Measurements from ENCODE around the gene CDKN2D. TPM values are rescaled to one million over a fixed set of nuclear protein-coding genes. Genes with fewer than 3 reads are reported as not detected.

Gene CDKN2D
- total RNA-seq, 1 experiment from 2014 or later, result 3.3 TPM

DNA sequence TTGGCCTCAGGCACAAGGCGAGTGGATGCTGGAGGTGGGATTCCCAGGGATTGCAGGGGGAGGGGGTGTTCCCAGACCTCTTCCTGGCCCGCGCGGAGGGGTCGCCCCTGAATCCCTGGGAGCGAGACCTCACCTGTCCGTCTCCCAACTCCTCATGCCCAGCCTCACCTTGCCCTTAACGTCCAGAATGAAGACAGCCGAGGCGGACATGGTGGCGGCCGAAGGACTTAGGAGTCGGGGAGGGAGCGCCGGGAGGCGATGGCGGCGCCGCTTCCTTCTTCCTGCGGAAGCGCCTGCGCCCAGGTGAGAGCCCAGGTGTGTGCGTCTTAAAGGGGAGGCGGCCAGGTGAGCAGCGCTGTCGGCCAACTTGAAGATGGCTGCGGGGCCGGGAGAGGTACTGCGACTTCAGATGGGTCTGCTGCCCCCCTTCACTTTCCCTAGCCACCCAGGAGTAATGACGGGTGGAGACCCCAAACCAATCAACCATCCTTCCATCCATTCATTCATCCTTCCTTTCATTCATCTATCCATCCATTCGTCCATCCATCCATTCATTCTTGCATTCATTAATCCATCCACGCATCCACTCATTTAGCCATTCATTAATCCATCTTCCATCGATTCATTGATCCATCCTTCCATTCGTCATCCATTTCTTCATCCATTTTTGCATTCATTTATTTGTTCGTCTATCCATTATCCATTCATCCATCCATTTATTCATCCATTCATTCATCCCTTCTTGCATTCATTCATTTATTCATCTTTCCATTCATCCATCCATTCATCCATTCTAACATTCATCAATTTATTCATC is 18.5 kb upstream of the CDKN2D start, which contains the start of gene AP1M2 (continued):
- TF ChIP-seq ZNF232 (CRISPR knock-in tag; IDR thresholded peaks at IDR 0.05), result peak; percentile 62; the same call in 1 of the 2 replicates
- TF ChIP-seq FOXP4 (CRISPR knock-in tag; IDR thresholded peaks at IDR 0.05), result peak; percentile 85; the same call in 1 of the 2 replicates
- TF ChIP-seq PREB (CRISPR knock-in tag; IDR thresholded peaks at IDR 0.05; ENCODE audit: borderline replicate concordance), result no peak
- TF ChIP-seq ZNF138 (CRISPR knock-in tag; conservative IDR thresholded peaks at IDR 0.05), result 0 out of 2 replicates have a peak, but pooled peaks have one; percentile 21
- TF ChIP-seq RELA (CRISPR knock-in tag; IDR thresholded peaks at IDR 0.05; ENCODE audit: borderline replicate concordance), result no peak
- TF ChIP-seq ZNF396 (CRISPR knock-in tag; IDR thresholded peaks at IDR 0.05; ENCODE audit: borderline replicate concordance), result no peak
- peak; percentile 35; the same call in 1 of the 2 replicates for TF ChIP-seq ZBTB21 (CRISPR knock-in tag; IDR thresholded peaks at IDR 0.05; ENCODE audit: borderline replicate concordance)
- TF ChIP-seq TEAD1 (CRISPR knock-in tag; IDR thresholded peaks at IDR 0.05), result peak; percentile 58
- no peak for TF ChIP-seq KAT7 (CRISPR knock-in tag; IDR thresholded peaks at IDR 0.05; ENCODE audit: borderline replicate concordance)
- TF ChIP-seq SMAD4 (CRISPR knock-in tag; IDR thresholded peaks at IDR 0.05), result no peak
- TF ChIP-seq ATF1 (CRISPR knock-in tag; IDR thresholded peaks at IDR 0.05), result no peak
- TF ChIP-seq, protein P1, sequence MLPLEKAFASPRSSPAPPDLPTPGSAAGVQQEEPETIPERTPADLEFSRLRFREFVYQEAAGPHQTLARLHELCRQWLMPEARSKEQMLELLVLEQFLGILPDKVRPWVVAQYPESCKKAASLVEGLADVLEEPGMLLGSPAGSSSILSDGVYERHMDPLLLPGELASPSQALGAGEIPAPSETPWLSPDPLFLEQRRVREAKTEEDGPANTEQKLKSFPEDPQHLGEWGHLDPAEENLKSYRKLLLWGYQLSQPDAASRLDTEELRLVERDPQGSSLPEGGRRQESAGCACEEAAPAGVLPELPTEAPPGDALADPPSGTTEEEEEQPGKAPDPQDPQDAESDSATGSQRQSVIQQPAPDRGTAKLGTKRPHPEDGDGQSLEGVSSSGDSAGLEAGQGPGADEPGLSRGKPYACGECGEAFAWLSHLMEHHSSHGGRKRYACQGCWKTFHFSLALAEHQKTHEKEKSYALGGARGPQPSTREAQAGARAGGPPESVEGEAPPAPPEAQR (CRISPR knock-in tag; IDR thresholded peaks at IDR 0.05), result no peak
- TF ChIP-seq, protein P2, sequence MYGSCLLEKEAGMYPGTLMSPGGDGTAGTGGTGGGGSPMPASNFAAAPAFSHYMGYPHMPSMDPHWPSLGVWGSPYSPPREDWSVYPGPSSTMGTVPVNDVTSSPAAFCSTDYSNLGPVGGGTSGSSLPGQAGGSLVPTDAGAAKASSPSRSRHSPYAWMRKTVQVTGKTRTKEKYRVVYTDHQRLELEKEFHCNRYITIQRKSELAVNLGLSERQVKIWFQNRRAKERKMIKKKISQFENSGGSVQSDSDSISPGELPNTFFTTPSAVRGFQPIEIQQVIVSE (CRISPR knock-in tag; IDR thresholded peaks at IDR 0.05; ENCODE audit: borderline replicate concordance), result no peak
- 0 out of 2 replicates have a peak, but pooled peaks have one; percentile 38 for TF ChIP-seq MYBL2 (CRISPR knock-in tag; IDR thresholded peaks at IDR 0.05)
- TF ChIP-seq ZNF121 (CRISPR knock-in tag; IDR thresholded peaks at IDR 0.05), result peak; percentile 14; the same call in 1 of the 2 replicates
- no peak; the same call in 1 of the 2 replicates for TF ChIP-seq HMGXB4 (CRISPR knock-in tag; IDR thresholded peaks at IDR 0.05)
- TF ChIP-seq GRHL2 (CRISPR knock-in tag; IDR thresholded peaks at IDR 0.05; ENCODE audit: insufficient replicate concordance, severe bottlenecking), result no peak
- no peak for TF ChIP-seq AR (CRISPR knock-in tag; IDR thresholded peaks at IDR 0.05)
- TF ChIP-seq CBFB (CRISPR knock-in tag; IDR thresholded peaks at IDR 0.05; ENCODE audit: low read depth), result no peak
- TF ChIP-seq, protein P3, sequence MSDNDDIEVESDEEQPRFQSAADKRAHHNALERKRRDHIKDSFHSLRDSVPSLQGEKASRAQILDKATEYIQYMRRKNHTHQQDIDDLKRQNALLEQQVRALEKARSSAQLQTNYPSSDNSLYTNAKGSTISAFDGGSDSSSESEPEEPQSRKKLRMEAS (CRISPR knock-in tag; IDR thresholded peaks at IDR 0.05), result peak; percentile 86
- TF ChIP-seq ESRRA (CRISPR knock-in tag; IDR thresholded peaks at IDR 0.05; ENCODE audit: borderline replicate concordance), result no peak
- TF ChIP-seq RORB (CRISPR knock-in tag; IDR thresholded peaks at IDR 0.05), result no peak
- TF ChIP-seq OVOL2 (CRISPR knock-in tag; IDR thresholded peaks at IDR 0.05; ENCODE audit: borderline replicate concordance), result no peak
- peak; percentile 35; the same call in 1 of the 2 replicates for TF ChIP-seq USF2 (CRISPR knock-in tag; IDR thresholded peaks at IDR 0.05)
- TF ChIP-seq, protein P4, sequence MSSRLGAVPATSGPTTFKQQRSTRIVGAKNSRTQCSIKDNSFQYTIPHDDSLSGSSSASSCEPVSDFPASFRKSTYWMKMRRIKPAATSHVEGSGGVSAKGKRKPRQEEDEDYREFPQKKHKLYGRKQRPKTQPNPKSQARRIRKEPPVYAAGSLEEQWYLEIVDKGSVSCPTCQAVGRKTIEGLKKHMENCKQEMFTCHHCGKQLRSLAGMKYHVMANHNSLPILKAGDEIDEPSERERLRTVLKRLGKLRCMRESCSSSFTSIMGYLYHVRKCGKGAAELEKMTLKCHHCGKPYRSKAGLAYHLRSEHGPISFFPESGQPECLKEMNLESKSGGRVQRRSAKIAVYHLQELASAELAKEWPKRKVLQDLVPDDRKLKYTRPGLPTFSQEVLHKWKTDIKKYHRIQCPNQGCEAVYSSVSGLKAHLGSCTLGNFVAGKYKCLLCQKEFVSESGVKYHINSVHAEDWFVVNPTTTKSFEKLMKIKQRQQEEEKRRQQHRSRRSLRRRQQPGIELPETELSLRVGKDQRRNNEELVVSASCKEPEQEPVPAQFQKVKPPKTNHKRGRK (CRISPR knock-in tag; IDR thresholded peaks at IDR 0.05; ENCODE audit: borderline replicate concordance), result no peak

All from WTC11 (cell line).